K562 (cell line): ENCODE data around the gene CAMK2N1. TPM values are rescaled to one million over a fixed set of nuclear protein-coding genes. Genes with fewer than 3 reads are reported as not detected.

Source experiments
- ATAC-seq: fragments of 200-7000 bp; cut with Tn5 transposase; 3 replicates; pipeline ENCODE4 v1.9.1; 2020; ENCODE audit warnings: moderate library complexity
- BruUV-seq: library from RNA; stranded (reverse); fragments of 400-500 nt; replicated peaks from 2 replicates; lab custom pipeline; 2021; lab: Mats Ljungman, UMichigan
- CTCF ChIA-PET: fragments of 300-600 bp; formaldehyde crosslinking; extraction: SDS; loops from one replicate; lab custom pipeline; 2021; ENCODE audit warnings: low intra/inter-chr PET ratio; lab: Yijun Ruan, JAX
- POLR2A ChIA-PET: fragments of 300-600, 350-650 bp; sonication (Branson Sonifier 250); formaldehyde crosslinking; extraction: SDS; loops from one replicate; lab custom pipeline; 2021; ENCODE audit warnings: antibody characterized with exemption, inconsistent platforms; lab: Yijun Ruan, JAX
- DNase-seq, 4 experiments: peaks; one replicate each; pipeline versions ENCODE4 v3.0.0 to v3.0.0-alpha.2; 2011 to 2018; ENCODE audit warnings: low spot score in 3 of 4, mixed read lengths in 3 of 4; ENCODE audit errors: extremely low read depth in 1 of 4
- FAIRE-seq: peaks from 2 replicates; lab custom pipeline; 2011; peaks lifted over from hg19 to GRCh38; lab: Jason Lieb, UNC
- H2AFZ ChIP-seq: 2 replicates; pipeline ENCODE4 v1.6.0; 2011; ENCODE audit warnings: low read depth, low read length, control low read depth, inconsistent platforms
- H3K27ac ChIP-seq: fragments of 200-600 bp; 3 replicates; pipeline ENCODE4 v1.8.0; 2011; ENCODE audit warnings: low read depth, mild to moderate bottlenecking, control low read depth, inconsistent platforms, low read length, moderate library complexity, mixed read lengths; ENCODE audit errors: extremely low read depth
- H3K27me3 ChIP-seq, 2 experiments: fragments of 300-600 bp in 1 of 2; 2 replicates in 1 of 2; 3 replicates in 1 of 2; pipeline versions ENCODE4 v1.6.0 to v1.8.0; 2011; ENCODE audit warnings: inconsistent platforms in 2 of 2, low read length in 2 of 2, mild to moderate bottlenecking in 1 of 2, mixed read lengths in 1 of 2, moderate library complexity in 1 of 2; ENCODE audit not compliant: control insufficient read depth in 2 of 2, insufficient read depth in 2 of 2
- H3K36me3 ChIP-seq: fragments of 300-600 bp; 3 replicates; pipeline ENCODE4 v1.8.0; 2011; ENCODE audit warnings: mild to moderate bottlenecking, low read length, inconsistent platforms; ENCODE audit not compliant: control insufficient read depth, insufficient read depth
- H3K4me1 ChIP-seq, 2 experiments: fragments of 200-600 bp in 1 of 2; replicated peaks in 1 of 2; 2 replicates in 1 of 2; 3 replicates in 1 of 2; pipeline versions ENCODE4 v1.5.1 to v1.8.0; 2011; ENCODE audit warnings: inconsistent platforms in 2 of 2, low read length in 2 of 2, mild to moderate bottlenecking in 1 of 2, mixed read lengths in 1 of 2, moderate library complexity in 1 of 2; ENCODE audit not compliant: control insufficient read depth in 2 of 2, insufficient read depth in 2 of 2
- H3K4me2 ChIP-seq: 2 replicates; pipeline ENCODE4 v1.6.1; 2011; ENCODE audit warnings: low read length, control low read depth, inconsistent platforms, mixed read lengths; ENCODE audit not compliant: insufficient read depth
- H3K4me3 ChIP-seq: fragments of 200-600 bp; sonication (generic), shearing (Covaris generic); 2 replicates; pipeline ENCODE4 v1.5.1; 2016; ENCODE audit warnings: control low read depth, inconsistent platforms
- H3K79me2 ChIP-seq: fragments of 200-600 bp; 3 replicates; pipeline ENCODE4 v1.8.0; 2011; ENCODE audit warnings: low read length, inconsistent platforms; ENCODE audit not compliant: control insufficient read depth, insufficient read depth
- H3K9ac ChIP-seq, 2 experiments: 2 replicates each; pipeline versions ENCODE4 v1.6.0 to v1.6.1; 2011; ENCODE audit warnings: low read depth in 2 of 2, low read length in 2 of 2, control low read depth in 1 of 2, inconsistent platforms in 1 of 2, mild to moderate bottlenecking in 1 of 2, mixed read lengths in 1 of 2; ENCODE audit not compliant: insufficient read depth in 1 of 2
- H3K9me1 ChIP-seq: one replicate; pipeline ENCODE4 v1.6.0; 2011; ENCODE audit warnings: inconsistent platforms, mild to moderate bottlenecking, low read length, moderate library complexity; ENCODE audit not compliant: control insufficient read depth, insufficient read depth
- H3K9me3 ChIP-seq: replicated peaks from 2 replicates; pipeline ENCODE4 v1.5.1; 2011; ENCODE audit warnings: low read depth, low read length, inconsistent platforms; ENCODE audit not compliant: control insufficient read depth, insufficient read depth
- H4K20me1 ChIP-seq: replicated peaks from 2 replicates; pipeline ENCODE4 v1.6.1; 2011; ENCODE audit warnings: low read length, inconsistent platforms, mixed read lengths; ENCODE audit not compliant: control insufficient read depth, insufficient read depth
- BCL6 ChIP-seq: fragments of 250-450 bp; sonication (Bioruptor Pico); IDR thresholded peaks from 2 replicates; pipeline ENCODE4 v1.4.0; 2020
- CLOCK ChIP-seq: fragments of 250-450 bp; sonication (Bioruptor Pico); IDR thresholded peaks from 2 replicates; pipeline ENCODE4 v1.4.0; 2020; ENCODE audit warnings: mild to moderate bottlenecking, moderate library complexity, borderline replicate concordance
- GTF2F1 ChIP-seq: IDR thresholded peaks from 2 replicates; pipeline ENCODE4 v1.6.1; 2011; ENCODE audit warnings: low read depth, low read length, improper control_type of control experiment
- HBP1 ChIP-seq: fragments of 450-650 bp; formaldehyde crosslinking; IDR thresholded peaks from 2 replicates; pipeline ENCODE4 v1.4.0; 2022; ENCODE audit warnings: missing genetic modification characterization
- HMGN3 ChIP-seq: IDR thresholded peaks from 2 replicates; pipeline ENCODE4 v1.6.1; 2011; ENCODE audit warnings: borderline replicate concordance, low read depth, mild to moderate bottlenecking, mixed read lengths, low read length; ENCODE audit not compliant: insufficient read length; ENCODE audit errors: extremely low read depth
- ILK ChIP-seq: fragments of 450-650 bp; IDR thresholded peaks from 2 replicates; pipeline ENCODE4 v1.6.1; 2016; ENCODE audit warnings: missing genetic modification characterization, low read depth, mild to moderate bottlenecking, missing compliant biosample characterization, moderate library complexity, borderline replicate concordance
- NFXL1 ChIP-seq: fragments of 450-650 bp; formaldehyde crosslinking; IDR thresholded peaks from 2 replicates; pipeline ENCODE4 v1.4.0; 2021; ENCODE audit warnings: mild to moderate bottlenecking
- RAD51 ChIP-seq: fragments of 450-650 bp; IDR thresholded peaks from 2 replicates; pipeline ENCODE4 v1.7.1; 2016; ENCODE audit warnings: low read depth, mild to moderate bottlenecking, borderline replicate concordance
- RBM39 ChIP-seq: fragments of 200-400 bp; formaldehyde crosslinking; optimal IDR thresholded peaks from 2 replicates; pipeline ENCODE3; 2018; ENCODE audit warnings: low read depth, low read length
- SRSF9 ChIP-seq: fragments of 200-400 bp; formaldehyde crosslinking; IDR thresholded peaks from 2 replicates; pipeline ENCODE4 v1.6.1; 2017; ENCODE audit warnings: low read depth, low read length, borderline replicate concordance
- TBP ChIP-seq: optimal IDR thresholded peaks from 2 replicates; pipeline ENCODE3; 2011; ENCODE audit warnings: low read depth, low read length, improper control_type of control experiment
- ZFP36 ChIP-seq: fragments of 150-350 bp; IDR thresholded peaks from 2 replicates; pipeline ENCODE4 v1.6.1; 2018; ENCODE audit warnings: low read length, low read depth; ENCODE audit not compliant: partially characterized antibody
- WGBS: fragments of 100-300 bp; shearing (Covaris generic); methylation state at CpG from one replicate; pipeline ENCODE4 v1.1.6; 2016; ENCODE audit warnings: low coverage, mixed read lengths; ENCODE audit not compliant: insufficient coverage; ENCODE audit errors: missing lambda C conversion rate; 5-methylcytosine and 5-hydroxymethylcytosine counted together
- in situ Hi-C: fragments of 300-500 bp; cut with MboI; formaldehyde crosslinking; loops from 4 replicates; pipeline ENCODE4 v1.15.0; 2018; ENCODE audit warnings: inconsistent platforms, mixed read lengths
- intact Hi-C: fragments of 100-400 bp; cut with micrococcal nuclease; formaldehyde crosslinking; loops from 2 replicates; pipeline ENCODE4 v1.14.2; 2022
- polyA plus RNA-seq, 8 experiments: library from polyadenylated mRNA; depleted of rRNA in 4 of 8; stranded (reverse) in 5 of 8; unstranded in 3 of 8; fragments of >200 nt; fragmentation: Nextera tagmentation in 2 of 8; fragmentation: Illumina TruSeq in 1 of 8; extraction: Ambion mirVana in 2 of 8; extraction: Trizol in 1 of 8; gene quantifications; 2 replicates each; pipeline versions ENCODE4 v1.2.1 to v1.2.3, GENCODE V29; 2011 to 2014; ENCODE audit warnings: inconsistent platforms in 1 of 8, missing spikeins in 1 of 8
- total RNA-seq, 7 experiments: library from RNA; depleted of rRNA in 6 of 7; stranded (reverse); fragments of >200 nt in 6 of 7; fragmentation: Illumina TruSeq in 2 of 7; extraction: Trizol in 2 of 7; gene quantifications; 2 replicates each; pipeline versions ENCODE4 v1.2.1 to v1.2.3, GENCODE V29; 2011 to 2021; ENCODE audit warnings: low replicate concordance in 1 of 7

CAMK2N1 gene
- total and polyA plus RNA-seq, 9 of the 15 experiments (the other 6 are each of a cell fraction or from before 2014, with no cell fraction given) = 0.09 to 1.4 (median 0.34) TPM

GRCh38 chr1:20511518-20512428, 25.8 kb upstream of the CAMK2N1 start:
- WGBS = under 1% methylated on average over 6 of the region's 6 CpGs
- TF ChIP-seq HMGN3 (no peak), RBM39 (no peak), ZFP36 (no peak), HBP1 (CRISPR knock-in tag) (no peak), GTF2F1 (no peak), RAD51 (no peak), TBP (no peak), SRSF9 (no peak), ILK (tag) (no peak), BCL6 (CRISPR knock-in tag) (no peak), NFXL1 (CRISPR knock-in tag) (no peak), CLOCK (CRISPR knock-in tag) (no peak)
- Histone ChIP-seq H3K27me3 (peaks cover 25 to 29% of the 10 kb centered on the region in 2 experiments; a peak in 4 of 5 replicates), H3K36me3 (no peaks in the 10 kb centered on the region), H3K9me3 (peaks cover 7% of the 10 kb centered on the region; the same call in 1 of the 2 replicates), H3K4me2 (no peak overlapping the region), H3K79me2 (peaks cover 12% of the 10 kb centered on the region), H2AFZ (no peak overlapping the region), H3K27ac (no peak overlapping the region), H3K9me1 (no peaks in the 10 kb centered on the region), H3K9ac (no peak overlapping the region), H3K4me1 (peaks cover 3 to 10% of the 10 kb centered on the region in 2 experiments; a peak in 4 of 5 replicates), H3K4me3 (no peak overlapping the region), H4K20me1 (no peaks in the 10 kb centered on the region)
- ChIA-PET POLR2A (interaction anchor here (1.0 to 1.3 kb wide), 2 partner anchors 10 to 150 kb away, joined by 3 read pairs; no protein-coding TSS in a partner anchor), CTCF (no interaction called here)
- no TSS peak for BruUV-seq
- ATAC-seq = no peak
- no peak for DNase-seq
- FAIRE-seq = no peak
- in situ Hi-C loops = no loop called here
- intact Hi-C loops = no loop called here
